Forelimb muscle (tissue), 1 donor: ENCODE data around the gene MBD1. TPM values are rescaled to one million over a fixed set of nuclear protein-coding genes. Genes with fewer than 3 reads are reported as not detected.
"Not testable (repeated sequence)": the region's sequence is repeated elsewhere in the genome, so short reads cannot be mapped to it uniquely, and the experiment has no call there.

ENCODE experiments used
- DNase-seq: peaks from one replicate; pipeline ENCODE4 v3.0.0-alpha.2; 2013; ENCODE audit warnings: low read depth
- polyA plus RNA-seq: library from polyadenylated mRNA; unstranded; fragments of 120-200 nt; gene quantifications from one replicate; pipeline ENCODE4 v1.2.1, GENCODE V29; 2013; ENCODE audit not compliant: insufficient read length

MBD1 gene
- polyA plus RNA-seq: 40.5 TPM

- DNase-seq: peak; percentile 98
These were observed at the start of gene MBD1 for GRCh38 chr18:50281295-50281971. Gene MBD1, minus strand, starts transcription at chr18:50281523. Its CDS starts 1,531 bp downstream, at chr18:50279992.

- DNase-seq: no peak
These were observed 48.9 kb upstream of the MBD1 start for GRCh38 chr18:50330176-50330575.

GRCh38 chr18:50327983-50328382 is 46.7 kb upstream of the MBD1 start:
- DNase-seq: no peak

- DNase-seq: no peak
These were observed 39.4 kb upstream of the MBD1 start for GRCh38 chr18:50320719-50321118.

GRCh38 chr18:50315100-50315871 is 34.0 kb upstream of the MBD1 start:
- DNase-seq: no peak

GRCh38 chr18:50313873-50314460 is 32.6 kb upstream of the MBD1 start:
- no peak for DNase-seq

GRCh38 chr18:50313031-50313607 is 31.8 kb upstream of the MBD1 start:
- no peak for DNase-seq

- no peak for DNase-seq
These were observed 31.1 kb upstream of the MBD1 start for GRCh38 chr18:50312296-50313030.

GRCh38 chr18:50311650-50312049 is 30.3 kb upstream of the MBD1 start:
- no peak for DNase-seq

- no peak for DNase-seq
These were observed 28.8 kb upstream of the MBD1 start for GRCh38 chr18:50310080-50310479.

- not testable (repeated sequence) for DNase-seq
These were observed 27.5 kb upstream of the MBD1 start for GRCh38 chr18:50308851-50309250.

- DNase-seq: peak; percentile 67
These were observed 26.6 kb upstream of the MBD1 start for GRCh38 chr18:50307738-50308470.

GRCh38 chr18:50307400-50307737 is 26.0 kb upstream of the MBD1 start:
- no peak for DNase-seq

- DNase-seq: no peak
These were observed 25.6 kb upstream of the MBD1 start for GRCh38 chr18:50306944-50307343.

- no peak for DNase-seq
These were observed 19.8 kb upstream of the MBD1 start for GRCh38 chr18:50301074-50301473.

- DNase-seq: no peak
These were observed 18.5 kb upstream of the MBD1 start for GRCh38 chr18:50299626-50300388.

- DNase-seq: no peak
These were observed 17.3 kb upstream of the MBD1 start for GRCh38 chr18:50298443-50299284.

GRCh38 chr18:50297621-50298442 is 16.5 kb upstream of the MBD1 start:
- no peak for DNase-seq

GRCh38 chr18:50293039-50293438 is 11.7 kb upstream of the MBD1 start:
- DNase-seq: no peak
